Fibroblast of the conjunctiva (primary cell): ENCODE results near the gene ALOX12B.
A peak's percentile ranks its signal among the peaks of the same experiment; 100 is the strongest.
"Not testable (repeated sequence)": the region's sequence is repeated elsewhere in the genome, so short reads cannot be mapped to it uniquely, and the experiment has no call there.

Experiments used
- DNase-seq: peaks from one replicate; pipeline ENCODE4 v3.0.0-alpha.2; 2010; ENCODE audit warnings: low read depth

ALOX12B gene

GRCh38 chr17:8118769-8119580 is 31.5 kb upstream of the ALOX12B start:
- DNase-seq, result peak; percentile 77

- no peak for DNase-seq
Observed at GRCh38 chr17:8117980-8118768, 30.7 kb upstream of the ALOX12B start, which contains the start of gene ALOXE3. ALOXE3 (minus strand) TSS chr17:8118514; CDS start chr17:8117990, 524 bp downstream.

GRCh38 chr17:8117367-8117979 is 30.0 kb upstream of the ALOX12B start:
- DNase-seq, result no peak

DNA sequence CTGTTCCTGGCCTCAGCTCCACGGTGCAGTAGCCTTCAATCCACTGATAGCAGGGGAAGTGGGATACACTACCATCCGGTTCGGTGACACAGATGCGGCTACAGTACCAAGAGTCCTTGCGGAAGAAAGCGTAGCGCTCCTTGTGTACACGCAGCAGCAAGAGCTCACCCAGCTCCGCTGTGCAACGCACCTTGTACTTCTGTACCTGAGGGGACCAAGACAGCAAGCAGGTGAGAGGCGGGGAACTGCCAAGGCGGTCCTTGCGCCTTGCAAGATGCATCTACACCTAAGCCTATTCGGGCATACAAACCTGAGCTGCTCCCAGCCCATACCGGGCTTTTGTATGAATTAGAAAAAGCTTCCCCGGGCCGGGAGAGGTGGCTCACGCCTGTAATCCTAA is 29.3 kb upstream of the ALOX12B start:
- DNase-seq, result no peak

DNA sequence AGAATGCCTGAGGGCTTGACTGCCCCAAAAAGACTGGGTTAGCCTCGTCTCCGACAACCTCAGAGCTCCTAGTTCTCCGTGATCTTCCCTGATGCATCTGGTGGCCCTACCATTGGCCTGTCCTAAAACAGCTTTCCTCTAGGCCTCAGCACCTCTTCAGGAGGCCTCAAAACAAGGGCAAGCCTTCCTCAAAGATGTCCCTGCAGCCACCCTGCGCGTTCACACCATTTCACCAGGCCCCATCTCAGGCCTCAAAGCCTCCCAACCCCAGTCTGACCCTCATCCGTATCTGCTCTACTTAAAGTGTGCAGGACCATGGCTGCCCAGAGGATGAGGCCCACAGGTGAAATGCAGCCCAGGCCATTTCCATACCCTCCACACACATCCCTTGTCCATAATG is 23.4 kb upstream of the ALOX12B start:
- no peak for DNase-seq

DNA sequence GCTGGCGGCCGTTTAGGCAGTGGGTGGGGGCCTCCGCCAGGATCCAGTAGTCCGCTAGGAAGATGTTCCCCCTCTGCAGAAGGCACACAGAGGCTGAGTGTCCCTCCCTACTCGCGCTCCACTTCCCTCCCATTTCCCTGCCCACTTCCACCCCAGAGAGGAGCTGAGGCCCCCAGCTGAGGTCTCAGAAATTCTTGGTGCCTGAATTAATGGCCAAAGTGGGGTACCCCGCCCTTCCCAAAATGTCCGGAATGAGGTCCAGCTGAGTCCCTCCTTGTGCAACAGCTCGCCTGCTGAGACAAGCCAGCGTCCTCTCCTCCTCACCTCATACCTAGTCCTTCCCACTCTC is 22.9 kb upstream of the ALOX12B start:
- no peak for DNase-seq

DNA sequence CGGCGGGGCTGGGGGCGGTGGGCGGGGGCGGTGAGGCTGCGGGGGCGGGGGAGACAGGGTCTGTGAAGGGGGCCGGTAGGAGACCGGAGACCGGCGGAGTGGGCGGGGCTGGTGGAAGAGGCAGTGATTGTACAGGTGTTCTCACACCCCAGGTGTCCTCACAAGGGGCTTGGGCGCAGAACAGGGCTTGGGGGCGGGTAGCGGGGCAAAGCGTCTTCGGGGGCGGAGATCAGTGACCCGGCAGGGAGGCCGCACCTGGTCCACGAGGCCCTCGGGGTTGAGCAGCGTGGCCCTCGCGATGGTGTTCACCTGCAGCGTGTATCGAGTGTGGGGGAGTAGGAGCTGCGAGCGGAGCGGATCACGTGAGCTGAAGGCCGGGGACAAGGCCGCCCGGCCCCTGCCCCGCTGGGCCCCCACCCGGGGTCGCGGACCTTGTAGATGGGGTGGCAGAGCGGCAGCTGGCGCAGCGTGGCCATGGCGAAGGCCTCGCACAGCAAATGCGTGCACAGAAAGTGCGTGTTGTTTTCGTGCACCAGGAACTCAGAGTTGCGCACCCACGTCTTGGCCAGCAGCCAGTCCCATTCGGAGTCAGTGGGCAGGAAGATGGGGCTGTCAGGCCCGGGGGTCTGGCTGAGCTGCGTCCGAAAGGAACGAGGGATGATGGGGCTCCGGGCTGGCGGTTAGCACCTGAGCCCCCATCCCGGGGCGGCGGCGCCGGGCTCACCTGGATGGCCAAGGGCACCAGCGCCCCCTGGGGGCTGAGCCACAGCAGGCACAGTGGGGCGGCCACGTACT is 22.3 kb upstream of the ALOX12B start:
- DNase-seq, result no peak

DNA sequence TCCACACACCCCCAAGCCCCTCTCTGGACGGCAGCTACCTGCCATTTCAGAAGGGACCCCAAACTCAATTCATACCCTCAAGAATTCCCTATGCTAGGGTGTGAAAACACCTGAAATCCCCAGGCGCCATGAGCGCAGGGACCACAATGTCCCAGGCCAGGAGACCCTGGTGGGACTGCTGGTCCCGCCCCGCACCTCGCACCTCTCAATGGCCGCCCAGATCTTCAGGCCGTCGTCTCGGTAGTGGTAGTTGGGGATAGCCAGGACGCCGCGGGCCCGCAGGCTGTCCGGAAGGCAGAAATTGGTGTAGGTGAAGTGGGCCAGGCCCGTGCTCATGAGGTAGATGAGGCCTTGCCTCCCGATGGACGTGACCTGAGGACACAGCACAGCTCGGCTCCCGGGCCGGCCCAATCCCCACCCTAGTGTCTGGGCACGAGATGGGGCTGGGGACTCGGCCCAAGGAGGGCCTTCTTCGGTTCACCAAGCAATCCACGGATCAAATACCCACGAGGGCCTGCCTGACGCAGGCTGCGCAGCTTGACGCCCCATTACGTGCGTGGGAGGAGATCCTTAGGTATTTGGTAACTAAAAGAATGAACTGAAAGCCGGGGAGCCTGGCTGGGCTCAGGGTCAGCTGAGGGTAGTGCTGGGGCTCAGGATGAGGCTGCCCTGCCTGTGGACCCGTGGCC is 21.6 kb upstream of the ALOX12B start:
- no peak for DNase-seq

GRCh38 chr17:8106980-8107379 is 19.5 kb upstream of the ALOX12B start:
- DNase-seq, result not testable (repeated sequence)

DNA sequence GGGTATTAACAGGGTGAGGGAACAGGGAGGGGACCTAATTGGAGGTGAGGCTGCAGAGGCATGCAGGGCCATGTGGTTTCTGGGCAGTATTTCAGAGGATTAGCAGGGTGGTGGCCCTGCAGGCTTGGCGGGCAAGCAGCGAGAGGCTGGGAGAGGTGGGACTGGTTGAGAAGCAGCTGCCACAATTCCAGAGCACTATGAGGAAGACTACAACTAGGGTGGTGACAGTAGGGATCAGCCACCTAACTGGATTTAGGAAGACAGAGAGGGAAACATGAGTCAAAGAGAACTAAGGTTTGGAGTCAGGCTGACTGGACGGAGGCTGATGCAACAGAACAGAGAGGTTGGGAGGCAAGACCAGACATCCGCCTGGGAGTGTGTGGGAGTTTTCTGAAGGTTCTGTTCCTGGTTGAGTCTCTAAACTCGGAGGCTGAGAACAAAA is 18.5 kb upstream of the ALOX12B start:
- DNase-seq, result no peak

GRCh38 chr17:8104911-8105310 is 17.4 kb upstream of the ALOX12B start:
- no peak for DNase-seq

DNA sequence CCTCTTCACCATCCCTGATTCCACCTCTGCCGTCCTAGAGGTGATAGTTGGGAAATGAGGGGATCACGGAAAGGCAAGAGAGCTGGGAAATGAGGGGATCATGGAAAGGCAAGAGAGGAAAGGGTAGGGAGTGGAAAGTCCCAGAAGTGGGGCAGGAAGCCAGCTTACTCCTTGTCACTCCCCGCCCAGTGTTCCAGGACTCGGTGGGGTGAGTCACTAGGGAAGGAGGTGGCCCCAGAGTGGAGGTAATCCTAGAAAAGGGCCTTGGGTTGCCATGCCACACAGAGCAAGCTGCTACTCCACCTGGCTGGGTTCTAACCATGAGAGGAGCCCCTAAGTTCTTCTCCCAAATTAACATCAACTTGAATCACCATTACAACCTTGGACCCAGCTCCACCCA is 16.0 kb upstream of the ALOX12B start:
- no peak for DNase-seq

DNA sequence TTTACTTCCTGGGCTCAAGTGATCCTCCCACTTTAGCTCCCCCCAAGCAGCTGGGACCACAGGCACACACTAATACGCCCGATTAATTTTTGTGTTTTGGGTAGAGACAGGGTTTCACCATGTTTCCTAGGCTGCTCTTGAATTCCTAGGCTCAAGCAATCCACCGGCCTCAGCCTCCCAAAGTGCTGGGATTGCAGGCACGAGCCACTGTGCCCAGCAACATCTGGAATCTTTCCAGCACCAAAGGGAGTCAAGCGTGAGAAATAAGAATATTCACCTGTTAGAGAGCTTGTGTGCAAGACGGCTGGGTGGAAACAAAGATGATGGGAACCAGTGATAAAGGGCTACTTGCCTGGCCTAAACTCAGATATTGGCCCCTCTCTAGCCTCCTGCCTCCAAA is 14.2 kb upstream of the ALOX12B start:
- DNase-seq, result no peak

DNA sequence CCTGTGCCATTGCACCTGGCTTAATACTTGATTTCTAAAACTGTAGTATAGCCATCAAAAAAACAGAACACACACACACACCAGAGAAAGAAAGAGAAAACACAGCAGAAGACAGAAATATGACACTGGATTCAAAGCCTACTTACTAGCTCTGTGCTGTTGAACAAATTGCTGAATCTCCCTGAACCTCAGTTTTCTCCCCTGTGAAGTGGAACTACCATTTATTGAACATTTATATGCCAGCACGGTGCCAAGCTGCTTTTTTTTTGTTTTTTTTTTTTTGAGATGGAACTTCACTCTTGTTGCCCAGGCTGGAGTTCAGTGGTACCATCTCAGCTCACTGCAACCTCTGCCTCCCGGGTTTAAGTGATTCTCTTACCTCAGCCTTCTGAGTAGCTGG is 13.2 kb upstream of the ALOX12B start:
- DNase-seq, result no peak

GRCh38 chr17:8100111-8100510 is 12.6 kb upstream of the ALOX12B start:
- no peak for DNase-seq

- DNase-seq, result no peak
Observed at GRCh38 chr17:8096541-8096940, 9.0 kb upstream of the ALOX12B start.

DNA sequence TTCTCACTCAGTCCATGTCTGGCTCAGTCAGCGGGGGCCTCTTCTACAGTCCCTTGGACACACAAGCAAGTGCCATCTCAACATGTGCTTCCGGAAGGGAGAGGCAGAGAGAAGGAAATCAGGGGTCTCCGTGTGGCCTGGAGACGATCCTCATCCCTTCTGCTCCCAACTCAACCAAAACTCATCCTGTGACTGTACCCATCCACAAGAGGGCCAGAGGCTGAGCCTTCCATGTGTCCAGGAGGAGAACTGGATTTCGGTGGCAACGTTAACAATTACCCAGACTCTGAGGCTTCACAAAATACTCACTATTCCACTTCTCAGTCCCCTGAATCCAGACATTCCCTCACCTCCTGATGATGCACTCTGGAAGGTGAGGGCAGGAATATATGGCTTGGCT is 7.8 kb upstream of the ALOX12B start:
- DNase-seq, result no peak

GRCh38 chr17:8091033-8091687 is 3.6 kb upstream of the ALOX12B start:
- DNase-seq, result no peak

- DNase-seq, result no peak
Observed at GRCh38 chr17:8089728-8090127, 2.2 kb upstream of the ALOX12B start.

- no peak for DNase-seq
Observed at GRCh38 chr17:8087952-8088230, 375 bp upstream of the ALOX12B start.

DNA sequence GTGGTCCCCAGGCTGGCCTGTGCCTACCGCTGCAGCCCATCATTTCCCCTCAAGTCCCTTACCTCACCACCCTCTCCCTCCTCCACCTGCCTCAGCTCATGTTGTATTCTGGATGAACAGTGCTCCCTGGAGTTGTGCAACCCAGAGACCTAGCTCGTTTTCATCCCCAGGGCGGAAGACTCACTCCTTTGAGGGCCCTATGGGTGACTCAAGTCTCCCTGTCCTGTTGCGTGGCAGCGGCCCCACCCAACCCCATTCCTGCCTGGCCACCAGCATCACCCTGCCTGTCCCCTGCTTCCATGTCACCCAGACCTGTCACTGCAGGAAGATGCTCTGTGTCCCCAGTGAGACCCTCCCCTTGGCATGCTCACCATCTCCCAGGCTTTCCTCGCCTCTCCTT is 3.3 kb downstream of the ALOX12B start:
- DNase-seq, result no peak
